DOHH2 (cell line): ENCODE data around the gene FAM184A.

Experiments used
- H3F3A ChIP-seq: fragments of 200-600 bp; sonication (generic), shearing (Covaris generic); 2 replicates; pipeline ENCODE4 v1.6.0; 2016; ENCODE audit warnings: antibody characterized with exemption, mild to moderate bottlenecking; ENCODE audit not compliant: control insufficient read depth, insufficient read depth
- H3K27ac ChIP-seq: fragments of 200-600 bp; sonication (generic); 2 replicates; pipeline ENCODE4 v1.5.1; 2014; ENCODE audit warnings: low read depth, mild to moderate bottlenecking, low read length, moderate library complexity
- H3K27me3 ChIP-seq: fragments of 200-600 bp; sonication (generic); 2 replicates; pipeline ENCODE4 v1.6.1; 2014; ENCODE audit warnings: mild to moderate bottlenecking, low read length, mixed read lengths; ENCODE audit not compliant: control insufficient read depth
- H3K36me3 ChIP-seq: fragments of 200-600 bp; sonication (generic); 2 replicates; pipeline ENCODE4 v1.6.1; 2014; ENCODE audit warnings: mild to moderate bottlenecking, low read length, moderate library complexity, mixed read lengths; ENCODE audit not compliant: control insufficient read depth
- H3K4me1 ChIP-seq: fragments of 200-600 bp; sonication (generic); 2 replicates; pipeline ENCODE4 v1.6.1; 2014; ENCODE audit warnings: mild to moderate bottlenecking, low read length, mixed read lengths; ENCODE audit not compliant: control insufficient read depth
- H3K4me2 ChIP-seq: fragments of 200-600 bp; sonication (generic); 2 replicates; pipeline ENCODE4 v1.6.0; 2014; ENCODE audit warnings: mild to moderate bottlenecking, low read length, moderate library complexity
- H3K4me3 ChIP-seq: fragments of 200-600 bp; sonication (generic); 2 replicates; pipeline ENCODE4 v1.5.1; 2014; ENCODE audit warnings: mild to moderate bottlenecking, low read length, mixed read lengths
- H3K79me2 ChIP-seq: fragments of 200-600 bp; sonication (generic); 2 replicates; pipeline ENCODE4 v1.6.1; 2014; ENCODE audit warnings: mild to moderate bottlenecking, low read length, mixed read lengths; ENCODE audit not compliant: control insufficient read depth
- H3K9me2 ChIP-seq: fragments of 200-600 bp; sonication (generic); replicated peaks from 2 replicates; pipeline ENCODE4 v1.6.1; 2014; ENCODE audit warnings: mild to moderate bottlenecking, low read length, mixed read lengths; ENCODE audit not compliant: control insufficient read depth
- H3K9me3 ChIP-seq: fragments of 200-600 bp; sonication (generic); 2 replicates; pipeline ENCODE4 v1.6.1; 2014; ENCODE audit warnings: antibody characterized with exemption, low read length, mixed read lengths; ENCODE audit not compliant: control insufficient read depth, insufficient read depth
- H4K20me1 ChIP-seq: fragments of 200-600 bp; sonication (generic); 2 replicates; pipeline ENCODE4 v1.6.0; 2014; ENCODE audit warnings: low read depth, mild to moderate bottlenecking, antibody characterized with exemption, low read length, moderate library complexity; ENCODE audit not compliant: control insufficient read depth, insufficient read depth
- CTCF ChIP-seq: fragments of 200-600 bp; sonication (generic); IDR thresholded peaks from one replicate; pipeline ENCODE4 v1.5.1; 2014; ENCODE audit warnings: antibody characterized with exemption, mild to moderate bottlenecking, low read depth, low read length; ENCODE audit not compliant: poor library complexity, severe bottlenecking
- EZH2phosphoT487 ChIP-seq: fragments of 200-600 bp; sonication (generic); IDR thresholded peaks from 2 replicates; pipeline ENCODE4 v1.6.1; 2017; ENCODE audit warnings: borderline replicate concordance, mild to moderate bottlenecking, antibody characterized with exemption, low read length, moderate library complexity, mixed read lengths

Gene FAM184A

GRCh38 chr6:118912646-118913045 lies 165.8 kb downstream of the FAM184A start:
- no peaks in the 10 kb centered on the region for H3K9me3 ChIP-seq
- 0 out of 2 replicates have a peak, but pooled peaks cover 4% of the 10 kb centered on the region for H3F3A ChIP-seq
- TF ChIP-seq EZH2phosphoT487, result no peak
- no peak for TF ChIP-seq CTCF
- H3K27ac ChIP-seq, result no peak overlapping the region
- no peaks in the 10 kb centered on the region for H3K4me1 ChIP-seq
- no peak overlapping the region for H3K4me3 ChIP-seq
- peaks cover 81% of the 10 kb centered on the region for H3K36me3 ChIP-seq
- no peaks in the 10 kb centered on the region for H4K20me1 ChIP-seq
- no peaks in the 10 kb centered on the region for H3K79me2 ChIP-seq
- no peak overlapping the region for H3K4me2 ChIP-seq
- no peaks in the 10 kb centered on the region for H3K27me3 ChIP-seq
- H3K9me2 ChIP-seq, result no peaks in the 10 kb centered on the region
